ENCODE data around the gene TMEM233.

- TF ChIP-seq CTCF (IDR thresholded peaks at IDR 0.05; ENCODE audit: low read depth, low read length, poor library complexity, severe bottlenecking) (no peak), EZH2phosphoT487 (IDR thresholded peaks at IDR 0.05; ENCODE audit: borderline replicate concordance, low read length) (no peak)
Measured at GRCh38 chr12:119589097-119589496, 4.5 kb upstream of the TMEM233 start.

All from DOHH2 (cell line).